ENCODE data around the gene RCC1.

DNA sequence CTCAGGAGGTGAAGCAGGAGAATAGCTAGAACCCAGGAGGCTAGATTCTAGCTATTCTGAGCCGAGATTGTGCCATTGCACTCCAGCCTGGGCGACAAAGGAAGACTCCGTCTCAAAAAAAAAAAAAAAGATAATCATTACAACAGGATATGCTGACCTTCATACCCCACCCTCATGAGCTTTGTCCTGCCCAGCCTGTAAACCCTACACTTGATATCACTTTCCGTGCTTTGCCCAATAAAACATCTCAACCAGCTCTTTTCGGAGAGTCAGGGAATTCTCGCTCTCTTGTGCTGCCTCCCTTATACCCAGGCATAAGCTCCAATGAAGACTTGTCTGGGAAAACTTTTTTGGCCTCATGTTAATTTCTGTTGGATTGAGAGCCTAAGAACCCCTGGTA lies 45.5 kb downstream of the RCC1 start:
- TF ChIP-seq, protein P1, sequence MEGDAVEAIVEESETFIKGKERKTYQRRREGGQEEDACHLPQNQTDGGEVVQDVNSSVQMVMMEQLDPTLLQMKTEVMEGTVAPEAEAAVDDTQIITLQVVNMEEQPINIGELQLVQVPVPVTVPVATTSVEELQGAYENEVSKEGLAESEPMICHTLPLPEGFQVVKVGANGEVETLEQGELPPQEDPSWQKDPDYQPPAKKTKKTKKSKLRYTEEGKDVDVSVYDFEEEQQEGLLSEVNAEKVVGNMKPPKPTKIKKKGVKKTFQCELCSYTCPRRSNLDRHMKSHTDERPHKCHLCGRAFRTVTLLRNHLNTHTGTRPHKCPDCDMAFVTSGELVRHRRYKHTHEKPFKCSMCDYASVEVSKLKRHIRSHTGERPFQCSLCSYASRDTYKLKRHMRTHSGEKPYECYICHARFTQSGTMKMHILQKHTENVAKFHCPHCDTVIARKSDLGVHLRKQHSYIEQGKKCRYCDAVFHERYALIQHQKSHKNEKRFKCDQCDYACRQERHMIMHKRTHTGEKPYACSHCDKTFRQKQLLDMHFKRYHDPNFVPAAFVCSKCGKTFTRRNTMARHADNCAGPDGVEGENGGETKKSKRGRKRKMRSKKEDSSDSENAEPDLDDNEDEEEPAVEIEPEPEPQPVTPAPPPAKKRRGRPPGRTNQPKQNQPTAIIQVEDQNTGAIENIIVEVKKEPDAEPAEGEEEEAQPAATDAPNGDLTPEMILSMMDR (conservative IDR thresholded peaks at IDR 0.05 in 1 of 2, IDR thresholded peaks at IDR 0.05 in 1 of 2; ENCODE audit: low read depth in 1 of 2, low read length in 2 of 2): no peak
- no peak for TF ChIP-seq EZH2 (IDR thresholded peaks at IDR 0.05; ENCODE audit: low read length, missing control alignments)

Data from fibroblast of lung (primary cell).